RWPE2 (cell line): Measurements from ENCODE around the gene ANKRD65.
A peak's percentile ranks its signal among the peaks of the same experiment; 100 is the strongest.

Experiments used
- ATAC-seq: fragments of 200-7000 bp; cut with Tn5 transposase; 3 replicates; pipeline ENCODE4 v1.9.1; 2021; ENCODE audit warnings: low read depth
- DNase-seq: peaks from one replicate; pipeline ENCODE4 v3.0.0-alpha.2; 2020; ENCODE audit warnings: low spot score
- H3K27ac ChIP-seq: fragments of 450-650 bp; 2 replicates; pipeline ENCODE4 v1.5.1; 2017; ENCODE audit warnings: mild to moderate bottlenecking; ENCODE audit not compliant: poor library complexity, severe bottlenecking
- H3K27me3 ChIP-seq: fragments of 250-450 bp; sonication (Bioruptor Pico); 2 replicates; pipeline ENCODE4 v1.5.1; 2021; ENCODE audit warnings: mild to moderate bottlenecking, moderate library complexity; ENCODE audit not compliant: insufficient read depth, poor library complexity, severe bottlenecking
- H3K36me3 ChIP-seq: fragments of 250-450 bp; sonication (Bioruptor Pico); 2 replicates; pipeline ENCODE4 v1.5.1; 2020; ENCODE audit warnings: low read depth, mild to moderate bottlenecking, moderate library complexity
- H3K4me1 ChIP-seq: fragments of 250-450 bp; sonication (Bioruptor Pico); 2 replicates; pipeline ENCODE4 v1.5.1; 2021; ENCODE audit warnings: mild to moderate bottlenecking, moderate library complexity; ENCODE audit not compliant: insufficient read depth, poor library complexity, severe bottlenecking
- H3K4me3 ChIP-seq: fragments of 250-450 bp; sonication (Bioruptor Pico); 2 replicates; pipeline ENCODE4 v1.5.1; 2021; ENCODE audit warnings: mild to moderate bottlenecking, moderate library complexity; ENCODE audit not compliant: severe bottlenecking
- H3K9me3 ChIP-seq: fragments of 250-450 bp; sonication (Bioruptor Pico); 2 replicates; pipeline ENCODE4 v1.5.1; 2021; ENCODE audit warnings: mild to moderate bottlenecking, moderate library complexity; ENCODE audit not compliant: severe bottlenecking
- CTCF ChIP-seq: fragments of 450-650 bp; IDR thresholded peaks from one replicate; pipeline ENCODE4 v1.5.1; 2017; ENCODE audit warnings: mild to moderate bottlenecking, moderate library complexity; ENCODE audit not compliant: poor library complexity, severe bottlenecking

The ANKRD65 gene

DNA sequence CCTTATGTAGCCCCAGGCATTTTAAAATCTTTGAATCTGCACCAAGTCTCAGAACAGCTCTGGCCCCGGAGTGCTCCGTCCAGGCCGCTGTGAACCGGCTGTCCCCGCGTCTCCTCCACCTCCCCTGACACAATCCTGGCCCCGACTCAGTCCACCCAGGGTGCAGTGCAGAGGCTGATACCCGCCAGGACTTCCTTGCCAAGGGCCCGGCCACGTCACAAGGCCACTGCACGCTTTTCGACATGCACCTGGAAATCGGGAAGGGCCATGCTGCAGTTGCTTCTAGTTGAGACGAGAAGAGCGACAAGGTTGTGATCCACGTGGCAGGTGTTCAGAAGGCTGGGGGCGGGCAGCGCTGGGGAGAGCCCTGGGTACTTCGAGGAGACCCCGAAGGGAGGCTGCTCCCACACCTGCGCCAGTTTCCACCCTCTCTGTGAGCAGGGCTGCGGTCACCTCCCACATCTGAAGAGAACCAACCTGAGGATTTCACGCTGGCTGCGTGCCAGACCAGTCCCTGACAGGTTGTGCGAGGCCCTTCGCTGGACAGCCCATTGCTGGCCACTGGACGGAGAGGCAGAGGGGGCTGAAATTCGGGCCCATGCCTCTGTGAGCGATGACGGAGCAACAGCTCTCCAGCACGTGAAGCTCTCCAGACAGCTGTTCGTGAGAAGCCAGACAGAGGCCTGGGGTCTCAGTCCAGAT is 21.1 kb upstream of the ANKRD65 start:
- no peak for TF ChIP-seq CTCF
- Histone ChIP-seq H3K27me3 (no peaks in the 10 kb centered on the region), H3K36me3 (no peaks in the 10 kb centered on the region), H3K4me3 (no peak overlapping the region), H3K27ac (no peak overlapping the region), H3K9me3 (no peaks in the 10 kb centered on the region), H3K4me1 (no peaks in the 10 kb centered on the region)
- DNase-seq (no peak), ATAC-seq (no peak)

DNA sequence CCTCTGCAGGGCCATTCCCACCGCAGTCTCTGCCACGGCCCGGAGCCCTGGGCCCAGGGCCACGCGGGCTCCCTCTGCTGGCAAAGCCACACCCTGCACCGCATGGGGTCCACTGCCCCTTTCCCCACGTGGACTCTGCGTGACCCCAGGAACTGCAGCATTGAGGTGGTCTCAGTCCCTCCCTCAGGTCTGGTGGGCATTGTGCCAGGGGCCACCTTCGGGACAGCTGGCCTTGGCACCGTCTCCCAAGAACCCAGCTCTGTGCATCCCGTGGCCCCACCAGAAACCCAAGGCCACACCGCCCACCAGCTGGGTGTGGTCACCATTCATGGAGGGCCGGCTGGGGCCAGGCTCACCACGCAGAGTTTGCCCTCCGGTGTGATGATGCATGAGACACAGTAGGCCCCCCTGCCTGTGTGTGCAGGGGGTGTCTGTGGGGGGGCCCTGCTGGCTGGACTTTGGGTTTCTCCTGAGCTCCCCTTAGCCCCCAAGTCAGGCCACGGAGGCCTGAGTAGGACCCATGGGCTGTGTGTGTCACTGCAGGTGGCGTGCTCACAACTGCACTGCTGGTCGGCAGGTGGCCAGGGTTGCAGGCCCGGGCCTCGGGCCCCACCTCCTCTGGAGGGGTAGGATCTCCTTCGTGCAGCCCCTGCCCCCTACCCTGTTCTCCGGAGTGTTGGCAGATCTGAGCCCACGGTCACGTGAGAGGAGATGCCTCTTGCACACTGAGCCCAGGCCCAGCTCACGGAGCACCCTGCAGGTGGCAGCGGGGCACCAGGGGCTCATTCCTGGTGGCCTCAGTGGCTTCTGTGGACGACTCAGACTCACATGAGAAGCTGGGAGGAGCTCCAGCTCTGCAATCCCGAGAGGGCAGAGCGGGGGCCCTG is 20.2 kb upstream of the ANKRD65 start:
- DNase-seq (peak; percentile 63), ATAC-seq (peak; percentile 67)
- Histone ChIP-seq H3K27ac (no peak overlapping the region), H3K36me3 (no peaks in the 10 kb centered on the region), H3K4me3 (no peak overlapping the region), H3K9me3 (no peaks in the 10 kb centered on the region), H3K4me1 (no peaks in the 10 kb centered on the region), H3K27me3 (no peaks in the 10 kb centered on the region)
- TF ChIP-seq CTCF, result peak; percentile 91

DNA sequence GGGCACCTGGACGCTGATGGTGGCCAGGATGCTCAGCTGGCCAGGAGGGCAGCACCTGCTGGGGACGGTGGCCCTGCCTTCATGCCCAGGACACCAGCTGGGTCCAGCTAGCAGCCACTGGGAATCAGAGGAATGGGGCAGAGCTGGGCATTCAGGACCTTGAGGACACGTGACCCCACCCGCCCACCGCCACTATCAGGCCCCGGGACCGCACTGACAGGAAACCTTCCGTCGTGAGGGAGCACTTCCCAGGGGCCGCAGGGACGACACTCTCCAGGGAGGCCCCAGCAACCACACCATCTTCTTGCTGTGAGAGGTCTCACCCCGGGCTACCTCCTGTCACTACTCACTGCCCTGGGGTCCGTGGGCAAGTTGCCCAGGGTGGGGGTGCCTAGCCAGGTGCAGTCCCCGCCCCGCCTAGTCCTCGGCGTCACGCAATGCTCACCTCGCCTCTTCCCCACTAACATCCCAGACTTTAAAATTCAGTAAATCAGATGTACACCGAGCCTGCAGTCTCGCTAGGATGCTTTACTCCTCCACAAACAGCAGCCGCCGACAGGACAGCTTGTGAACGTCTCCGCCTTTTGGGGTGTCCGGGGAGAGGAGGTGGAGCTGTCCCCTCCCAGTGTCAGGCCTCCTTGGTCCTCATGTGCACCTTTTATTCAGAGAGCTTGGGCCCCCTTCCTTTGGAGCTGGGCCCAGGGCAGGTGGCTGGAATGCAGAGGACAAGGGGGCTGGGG is 19.4 kb upstream of the ANKRD65 start:
- Histone ChIP-seq H3K4me3 (no peak overlapping the region), H3K27me3 (no peaks in the 10 kb centered on the region), H3K4me1 (no peaks in the 10 kb centered on the region), H3K9me3 (no peaks in the 10 kb centered on the region), H3K27ac (no peak overlapping the region), H3K36me3 (no peaks in the 10 kb centered on the region)
- no peak for TF ChIP-seq CTCF
- ATAC-seq (no peak), DNase-seq (peak; percentile 65)

DNA sequence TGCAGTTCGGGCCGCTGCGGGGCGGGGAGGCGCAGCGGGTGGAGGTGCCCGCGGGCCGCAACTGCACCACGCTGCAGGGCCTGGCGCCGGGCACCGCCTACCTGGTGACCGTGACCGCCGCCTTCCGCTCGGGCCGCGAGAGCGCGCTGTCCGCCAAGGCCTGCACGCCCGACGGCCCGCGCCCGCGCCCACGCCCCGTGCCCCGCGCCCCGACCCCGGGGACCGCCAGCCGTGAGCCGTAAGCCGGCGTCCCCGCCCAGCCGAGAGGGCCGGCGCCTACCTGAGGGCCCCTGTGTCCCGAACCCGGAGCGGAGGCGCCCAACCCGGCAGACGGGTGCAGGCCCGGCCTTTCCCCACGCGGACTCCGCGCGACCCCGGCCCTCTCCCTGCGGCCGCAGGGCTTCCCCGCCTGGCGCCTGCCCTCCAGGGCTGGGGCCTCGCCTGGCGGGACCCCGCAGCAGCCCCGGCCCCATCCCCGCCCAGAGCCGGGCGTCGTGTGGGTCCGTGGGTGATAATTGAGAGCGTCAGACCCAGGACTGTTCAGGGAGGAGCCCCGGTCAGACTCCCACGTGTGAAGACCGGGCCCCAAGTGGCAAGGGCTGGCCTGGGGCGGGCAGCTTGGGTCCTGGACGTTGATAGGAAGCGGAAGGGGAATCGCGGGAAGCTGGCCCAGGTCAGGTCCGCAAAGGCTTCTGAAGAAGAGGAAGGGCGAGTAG is 18.6 kb upstream of the ANKRD65 start:
- no peaks in the 10 kb centered on the region for H3K9me3 ChIP-seq
- ATAC-seq, result no peak
- H3K4me3 ChIP-seq, result no peak overlapping the region

More for the DNA sequence above, 18.6 kb upstream of the ANKRD65 start:
- no peak overlapping the region for H3K27ac ChIP-seq
- no peaks in the 10 kb centered on the region for H3K4me1 ChIP-seq
- H3K36me3 ChIP-seq, result no peaks in the 10 kb centered on the region
- H3K27me3 ChIP-seq, result no peaks in the 10 kb centered on the region
- TF ChIP-seq CTCF, result no peak
- DNase-seq, result peak; percentile 59
